ENCODE measurements around the gene CLDN4.

Gene CLDN4

GRCh38 chr7:73876973-73877372 is 46.2 kb downstream of the CLDN4 start:
- no peak for DNase-seq

GRCh38 chr7:73879977-73880681 is 49.3 kb downstream of the CLDN4 start:
- no peak for DNase-seq

- no peak for DNase-seq
Measured at GRCh38 chr7:73880755-73881328, 50.0 kb downstream of the CLDN4 start.

- no peak for DNase-seq
Measured at GRCh38 chr7:73881352-73882046, 50.7 kb downstream of the CLDN4 start.

GRCh38 chr7:73882047-73882402 is 51.2 kb downstream of the CLDN4 start:
- no peak for DNase-seq

All from NCI-H2227 treated with DMSO at 0.1 percent for 48 hours (cell line).